ENCODE measurements around the gene GNAQ. TPM values are rescaled to one million over a fixed set of nuclear protein-coding genes. Genes with fewer than 3 reads are reported as not detected.

Gene GNAQ
- total and polyA plus RNA-seq, 2 of the 4 experiments (the other 2 are of a cell fraction) = 23.1 to 50.7 TPM

- 57% methylated on average over 2 of the region's 2 CpGs; no CpG with 5 or more reads in 1 of the 2 experiments for WGBS, 2 experiments (ENCODE audit: extremely low coverage in 2 of 2, insufficient read length in 1 of 2)
- Histone ChIP-seq H3K79me1 (ENCODE audit: low read depth in 1 of 2, low read length in 2 of 2) (peaks cover 13 to 31% of the 10 kb centered on the region in 2 experiments), H3K14ac (replicated peaks; ENCODE audit: low read depth, low read length) (no peak overlapping the region), H4K20me1 (ENCODE audit: insufficient read depth, low read length) (peaks cover 10% of the 10 kb centered on the region; the same call in 1 of the 2 replicates), H3K4ac (ENCODE audit: low read depth, low read length) (no peak overlapping the region), H4K8ac (ENCODE audit: low read depth in 2 of 2, low read length in 2 of 2) (no peak overlapping the region), H3K27ac (ENCODE audit: insufficient read depth, low read length) (no peak overlapping the region), H4K5ac (ENCODE audit: low read depth, low read length) (no peak overlapping the region), H2AFZ (replicated peaks; ENCODE audit: low read length, poor library complexity) (no peak overlapping the region), H3K9me3 (ENCODE audit: control insufficient read depth, insufficient read depth, low read length) (no peaks in the 10 kb centered on the region), H3K36me3 (ENCODE audit: control insufficient read depth, insufficient read depth, low read length) (no peaks in the 10 kb centered on the region), H3K27me3 (ENCODE audit: control insufficient read depth, insufficient read depth, low read length) (no peaks in the 10 kb centered on the region), H3K4me3 (ENCODE audit: insufficient read depth, low read depth, low read length) (no peak overlapping the region), H2AK9ac (replicated peaks; ENCODE audit: low read depth, low read length, poor library complexity) (no peak overlapping the region), H2BK5ac (ENCODE audit: low read depth, low read length, poor library complexity, severe bottlenecking) (no peak overlapping the region), H3K56ac (ENCODE audit: extremely low read depth, insufficient read depth, low read length) (no peak overlapping the region), H4K91ac (ENCODE audit: insufficient read depth, low read depth, low read length) (no peak overlapping the region), H3K9me1 (ENCODE audit: insufficient read depth, low read length) (0 out of 2 replicates have a peak, but pooled peaks cover 2% of the 10 kb centered on the region), H3K9ac (ENCODE audit: low read depth, low read length) (no peak overlapping the region), H3K4me1 (ENCODE audit: control insufficient read depth, insufficient read depth, low read length) (no peaks in the 10 kb centered on the region; the same call in none of the 2 replicates), H2BK120ac (ENCODE audit: low read depth, low read length) (no peak overlapping the region), H3K23ac (ENCODE audit: low read depth, low read length) (no peak overlapping the region), H2AK5ac (ENCODE audit: low read depth, low read length) (no peak overlapping the region), H3K4me2 (ENCODE audit: low read depth, low read length) (no peak overlapping the region), H2BK15ac (ENCODE audit: low read depth, low read length) (no peak overlapping the region), H2BK20ac (ENCODE audit: low read depth, low read length) (no peak overlapping the region), H3K18ac (ENCODE audit: low read depth, low read length) (no peak overlapping the region)
- CTCF ChIA-PET = no interaction called here
- ATAC-seq (ENCODE audit: low read depth) (peak; percentile 14; the same call in 1 of the 2 replicates), DNase-seq (peak; percentile 60)
- dilution Hi-C loops (cut with HindIII; ENCODE audit: low sequenced_read_pairs, unreplicated experiment) (no loop called here), in situ Hi-C loops (cut with MboI; ENCODE audit: low sequenced_read_pairs) (no loop called here), intact Hi-C loops (cut with micrococcal nuclease) (loop anchor here (2.0 kb wide), 1 partner anchor 34 kb away; no protein-coding TSS in a partner anchor)
- no TSS peak for BruUV-seq (replicated peaks)
- POLR2A ChIA-PET (ENCODE audit: unreplicated experiment) = no interaction called here
- peak; percentile 29; the same call in 1 of the 2 replicates for TF ChIP-seq USF2 (IDR thresholded peaks at IDR 0.05; ENCODE audit: low read depth, low read length)
- no peak for TF ChIP-seq POLR2A (IDR thresholded peaks at IDR 0.05; ENCODE audit: low read depth, low read length)
- no peak for TF ChIP-seq CHD1 (IDR thresholded peaks at IDR 0.05; ENCODE audit: low read depth, low read length)
- TF ChIP-seq MAZ (IDR thresholded peaks at IDR 0.05; ENCODE audit: borderline replicate concordance, low read depth, low read length) = no peak
- no peak for TF ChIP-seq ELK1 (IDR thresholded peaks at IDR 0.05; ENCODE audit: borderline replicate concordance, low read depth, low read length)
- 0 out of 2 replicates have a peak, but pooled peaks have one; percentile 14 for TF ChIP-seq FOS (IDR thresholded peaks at IDR 0.05; ENCODE audit: low read depth, low read length)
- no peak for TF ChIP-seq RAD21 (IDR thresholded peaks at IDR 0.05; ENCODE audit: low read length)
- TF ChIP-seq NFE2L2 (IDR thresholded peaks at IDR 0.05; ENCODE audit: low read depth, low read length) = no peak
- TF ChIP-seq RFX5 (IDR thresholded peaks at IDR 0.05; ENCODE audit: low read depth, low read length) = no peak
Observed at GRCh38 chr9:77939149-77939668, 92.4 kb downstream of the GNAQ start.

Data from IMR-90 (cell line).